Skeletal muscle satellite cell (primary cell): ENCODE measurements around the gene FBXO9.
A peak's percentile ranks its signal among the peaks of the same experiment; 100 is the strongest.

ENCODE experiments used
- H3K27me3 ChIP-seq: 2 replicates; pipeline ENCODE4 v1.7.0; 2013; ENCODE audit warnings: low read length; ENCODE audit not compliant: control insufficient read depth, insufficient read depth
- H3K36me3 ChIP-seq: 2 replicates; pipeline ENCODE4 v1.7.0; 2013; ENCODE audit warnings: mild to moderate bottlenecking, control low read depth, low read length; ENCODE audit not compliant: insufficient read depth
- H3K4me1 ChIP-seq: 2 replicates; pipeline ENCODE4 v1.7.0; 2013; ENCODE audit warnings: low read length; ENCODE audit not compliant: control insufficient read depth, insufficient read depth
- H3K4me2 ChIP-seq: 2 replicates; pipeline ENCODE4 v1.7.0; 2013; ENCODE audit warnings: mild to moderate bottlenecking, low read length
- H3K4me3 ChIP-seq: 2 replicates; pipeline ENCODE4 v1.7.0; 2013; ENCODE audit warnings: low read length
- H3K9ac ChIP-seq: 2 replicates; pipeline ENCODE4 v1.7.0; 2013; ENCODE audit warnings: mild to moderate bottlenecking, low read depth, low read length, moderate library complexity
- H3K9me3 ChIP-seq: replicated peaks from 2 replicates; pipeline ENCODE4 v1.7.0; 2013; ENCODE audit warnings: mild to moderate bottlenecking, control low read depth, low read length

Gene FBXO9

GRCh38 chr6:53066077-53066417 is 843 bp downstream of the FBXO9 start:
- peak overlapping the region; percentile 89 for H3K4me2 ChIP-seq
- no peaks in the 10 kb centered on the region for H3K27me3 ChIP-seq
- no peaks in the 10 kb centered on the region for H3K9me3 ChIP-seq
- H3K36me3 ChIP-seq = no peaks in the 10 kb centered on the region
- H3K4me3 ChIP-seq = peak overlapping the region; percentile 85
- H3K4me1 ChIP-seq = peaks cover 17% of the 10 kb centered on the region
- peak overlapping the region; percentile 92 for H3K9ac ChIP-seq

- peak overlapping the region; percentile 85 for H3K4me3 ChIP-seq
- H3K36me3 ChIP-seq = no peaks in the 10 kb centered on the region
- no peaks in the 10 kb centered on the region for H3K9me3 ChIP-seq
- H3K4me2 ChIP-seq = peak overlapping the region; percentile 89
- peaks cover 14% of the 10 kb centered on the region for H3K4me1 ChIP-seq
- peak overlapping the region; percentile 92 for H3K9ac ChIP-seq
- no peaks in the 10 kb centered on the region for H3K27me3 ChIP-seq
Measured at GRCh38 chr6:53066874-53067706, 1.9 kb downstream of the FBXO9 start.

GRCh38 chr6:53067849-53068361 is 2.7 kb downstream of the FBXO9 start:
- peaks cover 5% of the 10 kb centered on the region for H3K36me3 ChIP-seq
- no peaks in the 10 kb centered on the region for H3K27me3 ChIP-seq
- no peak overlapping the region for H3K9ac ChIP-seq
- H3K9me3 ChIP-seq = no peaks in the 10 kb centered on the region
- no peak overlapping the region for H3K4me3 ChIP-seq
- H3K4me1 ChIP-seq = peaks cover 11% of the 10 kb centered on the region
- H3K4me2 ChIP-seq = no peak overlapping the region

- no peak overlapping the region for H3K4me2 ChIP-seq
- H3K4me3 ChIP-seq = no peak overlapping the region
- peaks cover 11% of the 10 kb centered on the region for H3K4me1 ChIP-seq
- H3K36me3 ChIP-seq = peaks cover 20% of the 10 kb centered on the region
- H3K9ac ChIP-seq = no peak overlapping the region
- H3K27me3 ChIP-seq = no peaks in the 10 kb centered on the region
- H3K9me3 ChIP-seq = no peaks in the 10 kb centered on the region
Measured at GRCh38 chr6:53069427-53069826, 4.2 kb downstream of the FBXO9 start.

- Histone ChIP-seq H3K36me3 (peaks cover 25% of the 10 kb centered on the region), H3K4me3 (no peak overlapping the region), H3K4me1 (peaks cover 11% of the 10 kb centered on the region), H3K9me3 (no peaks in the 10 kb centered on the region), H3K27me3 (no peaks in the 10 kb centered on the region), H3K9ac (no peak overlapping the region), H3K4me2 (no peak overlapping the region)
Measured at GRCh38 chr6:53070806-53071205, 5.6 kb downstream of the FBXO9 start.

- H3K27me3 ChIP-seq = no peaks in the 10 kb centered on the region
- no peak overlapping the region for H3K9ac ChIP-seq
- H3K9me3 ChIP-seq = no peaks in the 10 kb centered on the region
- H3K4me3 ChIP-seq = no peak overlapping the region
- H3K36me3 ChIP-seq = peaks cover 51% of the 10 kb centered on the region
- no peaks in the 10 kb centered on the region for H3K4me1 ChIP-seq
- no peak overlapping the region for H3K4me2 ChIP-seq
Measured at GRCh38 chr6:53074347-53074746, 9.1 kb downstream of the FBXO9 start.

- Histone ChIP-seq H3K9me3 (no peaks in the 10 kb centered on the region), H3K4me3 (no peak overlapping the region), H3K4me1 (no peaks in the 10 kb centered on the region), H3K27me3 (no peaks in the 10 kb centered on the region), H3K36me3 (peaks cover 76% of the 10 kb centered on the region), H3K4me2 (no peak overlapping the region), H3K9ac (no peak overlapping the region)
Measured at GRCh38 chr6:53080813-53081212, 15.6 kb downstream of the FBXO9 start.

- H3K36me3 ChIP-seq = peaks cover 66% of the 10 kb centered on the region
- H3K27me3 ChIP-seq = no peaks in the 10 kb centered on the region
- H3K4me1 ChIP-seq = no peaks in the 10 kb centered on the region
- no peaks in the 10 kb centered on the region for H3K9me3 ChIP-seq
- H3K4me2 ChIP-seq = no peak overlapping the region
- no peak overlapping the region for H3K4me3 ChIP-seq
- no peak overlapping the region for H3K9ac ChIP-seq
Measured at GRCh38 chr6:53086302-53086701, 21.1 kb downstream of the FBXO9 start.

GRCh38 chr6:53089948-53090347 is 24.7 kb downstream of the FBXO9 start:
- H3K4me2 ChIP-seq = no peak overlapping the region
- no peaks in the 10 kb centered on the region for H3K27me3 ChIP-seq
- H3K4me1 ChIP-seq = no peaks in the 10 kb centered on the region
- peaks cover 67% of the 10 kb centered on the region for H3K36me3 ChIP-seq
- no peak overlapping the region for H3K4me3 ChIP-seq
- H3K9me3 ChIP-seq = no peaks in the 10 kb centered on the region
- H3K9ac ChIP-seq = no peak overlapping the region

- H3K9ac ChIP-seq = no peak overlapping the region
- H3K4me1 ChIP-seq = no peaks in the 10 kb centered on the region
- no peaks in the 10 kb centered on the region for H3K9me3 ChIP-seq
- H3K27me3 ChIP-seq = no peaks in the 10 kb centered on the region
- H3K36me3 ChIP-seq = peaks cover 73% of the 10 kb centered on the region
- no peak overlapping the region for H3K4me2 ChIP-seq
- no peak overlapping the region for H3K4me3 ChIP-seq
Measured at GRCh38 chr6:53090576-53090975, 25.4 kb downstream of the FBXO9 start.

- H3K9me3 ChIP-seq = no peaks in the 10 kb centered on the region
- H3K4me2 ChIP-seq = no peak overlapping the region
- peaks cover 80% of the 10 kb centered on the region for H3K36me3 ChIP-seq
- H3K4me3 ChIP-seq = no peak overlapping the region
- no peak overlapping the region for H3K9ac ChIP-seq
- no peaks in the 10 kb centered on the region for H3K4me1 ChIP-seq
- no peaks in the 10 kb centered on the region for H3K27me3 ChIP-seq
Measured at GRCh38 chr6:53095270-53095669, 30.1 kb downstream of the FBXO9 start.

- Histone ChIP-seq H3K4me1 (no peaks in the 10 kb centered on the region), H3K9ac (no peak overlapping the region), H3K9me3 (no peaks in the 10 kb centered on the region), H3K36me3 (peaks cover 79% of the 10 kb centered on the region), H3K4me3 (no peak overlapping the region), H3K27me3 (no peaks in the 10 kb centered on the region), H3K4me2 (no peak overlapping the region)
Measured at GRCh38 chr6:53095716-53096115, 30.5 kb downstream of the FBXO9 start.
